Activated T-helper 2 cell treated with anti-CD3 and anti-CD28 coated beads, Interferon-gamma antibody, Interleukin-2, Interleukin-4, amounts not matched to agents 10 μg/mL and 5 μg/mL and 100 μg/mL, durations not matched to agents 14 hours and 24 hours and 36 hours (primary cell): ENCODE measurements around the gene CDK15. TPM values are rescaled to one million over a fixed set of nuclear protein-coding genes. Genes with fewer than 3 reads are reported as not detected.

ENCODE experiments used
- DNase-seq: peaks from one replicate; pipeline ENCODE4 v3.0.0; 2021; ENCODE audit warnings: low spot score
- H3K27ac Mint-ChIP-seq: one replicate; pipeline ENCODE4 v1.8.0; 2021; ENCODE audit warnings: mixed read lengths
- H3K27me3 Mint-ChIP-seq: one replicate; pipeline ENCODE4 v1.8.0; 2021; ENCODE audit warnings: low read depth, mixed read lengths
- H3K36me3 Mint-ChIP-seq: one replicate; pipeline ENCODE4 v1.8.0; 2021; ENCODE audit warnings: low read depth, mixed read lengths
- H3K4me1 Mint-ChIP-seq: one replicate; pipeline ENCODE4 v1.8.0; 2021; ENCODE audit warnings: low read depth, mixed read lengths
- H3K4me3 Mint-ChIP-seq: one replicate; pipeline ENCODE4 v1.8.0; 2021; ENCODE audit warnings: low read depth, mild to moderate bottlenecking, moderate library complexity, mixed read lengths
- H3K9me3 Mint-ChIP-seq: one replicate; pipeline ENCODE4 v1.8.0; 2021; ENCODE audit warnings: mixed read lengths
- intact Hi-C: fragments of 100-400 bp; cut with micrococcal nuclease; formaldehyde crosslinking; loops from one replicate; pipeline ENCODE4 v1.15.1; 2023
- total RNA-seq: library from RNA; stranded (reverse); gene quantifications from 2 replicates; pipeline ENCODE4 v1.2.3, GENCODE V29; 2022

Gene CDK15
- total RNA-seq, 1 donor from 2014 or later = not detected

DNA sequence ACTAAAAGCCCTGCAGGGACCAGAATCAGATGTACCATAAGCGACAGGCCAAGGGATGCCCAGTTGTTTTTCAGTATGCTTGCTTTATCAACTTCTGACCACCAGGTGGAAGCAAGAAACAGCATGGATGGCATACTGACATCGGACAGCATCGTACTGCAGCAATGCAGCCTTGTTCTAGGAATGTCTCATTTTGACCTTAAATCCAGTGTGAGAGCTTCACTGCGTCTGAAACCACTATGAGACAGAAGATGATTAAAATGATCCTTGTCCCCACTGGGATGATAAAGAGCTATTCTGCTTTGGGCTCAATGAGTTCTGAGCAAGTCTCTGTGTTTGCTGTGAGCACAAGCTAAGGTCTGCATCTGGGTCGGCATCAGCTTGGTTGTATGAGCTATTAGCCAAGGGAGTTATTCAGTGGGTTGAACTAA, 54.3 kb downstream of the CDK15 start:
- Mint-ChIP-seq H3K27me3 (peaks cover 37% of the 10 kb centered on the region), H3K9me3 (no peaks in the 10 kb centered on the region), H3K27ac (no peak overlapping the region), H3K36me3 (no peaks in the 10 kb centered on the region), H3K4me1 (peaks cover 11% of the 10 kb centered on the region), H3K4me3 (no peak overlapping the region)
- intact Hi-C loops = loop anchor here (1.0 kb wide), 1 partner anchor 318 kb away; no protein-coding TSS in a partner anchor
- peak; percentile 14 for DNase-seq

DNA sequence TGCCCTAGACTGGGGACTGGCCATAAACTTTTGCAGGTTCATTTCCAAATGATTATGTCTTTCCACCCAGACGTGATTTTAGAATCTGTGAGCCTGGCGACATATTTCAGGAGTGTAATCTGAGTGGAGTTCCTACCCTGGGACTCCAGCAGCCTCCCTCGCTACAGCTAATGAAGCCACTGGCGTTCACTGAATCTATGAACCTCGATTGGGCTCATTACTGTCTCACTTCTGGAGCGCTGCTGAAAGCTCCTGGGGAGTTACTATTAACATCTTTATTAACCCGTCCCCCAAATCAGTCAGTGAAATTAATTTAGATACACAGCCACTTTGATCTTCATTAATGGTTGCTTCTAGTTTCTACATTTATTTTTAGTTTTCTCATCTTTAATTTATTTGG, 56.5 kb downstream of the CDK15 start:
- intact Hi-C loops = no loop called here
- no peaks in the 10 kb centered on the region for H3K36me3 Mint-ChIP-seq
- DNase-seq = no peak
- H3K4me1 Mint-ChIP-seq = peaks cover 11% of the 10 kb centered on the region
- no peak overlapping the region for H3K4me3 Mint-ChIP-seq
- H3K27me3 Mint-ChIP-seq = peaks cover 33% of the 10 kb centered on the region
- H3K27ac Mint-ChIP-seq = no peak overlapping the region
- no peaks in the 10 kb centered on the region for H3K9me3 Mint-ChIP-seq

DNA sequence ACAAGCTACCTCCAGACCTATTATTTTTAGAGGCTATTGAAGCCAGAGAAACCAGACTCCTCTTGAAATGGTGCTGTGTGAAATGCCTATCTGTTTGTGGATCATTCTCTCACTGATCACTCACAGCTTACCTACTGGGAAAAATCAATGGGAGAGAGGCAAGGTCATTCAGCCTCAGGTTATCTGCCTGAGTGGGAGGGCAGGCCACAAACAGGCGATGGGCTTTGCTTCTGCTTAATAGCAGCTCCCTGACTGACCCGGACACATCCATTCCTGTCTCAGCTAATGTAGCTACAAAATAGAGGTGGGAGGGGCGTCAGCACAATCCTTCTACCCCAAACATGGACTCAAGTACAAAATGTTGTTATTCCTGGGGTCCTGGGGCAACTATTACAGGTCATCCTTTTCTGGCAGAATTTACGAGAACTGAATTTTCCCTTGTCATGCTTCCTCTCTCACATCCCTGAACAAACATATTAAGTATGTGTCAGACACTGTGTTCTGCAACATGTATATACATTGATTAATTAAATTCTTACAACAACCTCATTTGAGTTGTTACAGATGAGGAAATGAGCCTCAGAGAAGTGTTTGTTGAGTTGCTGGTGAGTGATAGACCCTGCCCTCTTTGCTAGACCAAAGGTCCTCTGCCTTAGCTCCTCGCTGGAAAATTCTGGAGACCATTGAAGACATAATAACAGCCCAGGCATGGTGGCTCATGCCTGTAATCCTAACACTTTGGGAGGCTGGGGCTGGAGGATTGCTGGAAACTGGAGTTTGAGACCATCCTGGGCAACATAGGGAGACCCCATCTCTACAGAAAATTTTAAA, 60.5 kb downstream of the CDK15 start:
- Mint-ChIP-seq H3K27me3 (peaks cover 26% of the 10 kb centered on the region), H3K27ac (no peak overlapping the region), H3K4me1 (no peaks in the 10 kb centered on the region), H3K9me3 (no peaks in the 10 kb centered on the region), H3K4me3 (no peak overlapping the region), H3K36me3 (no peaks in the 10 kb centered on the region)
- no peak for DNase-seq
- intact Hi-C loops = no loop called here

DNA sequence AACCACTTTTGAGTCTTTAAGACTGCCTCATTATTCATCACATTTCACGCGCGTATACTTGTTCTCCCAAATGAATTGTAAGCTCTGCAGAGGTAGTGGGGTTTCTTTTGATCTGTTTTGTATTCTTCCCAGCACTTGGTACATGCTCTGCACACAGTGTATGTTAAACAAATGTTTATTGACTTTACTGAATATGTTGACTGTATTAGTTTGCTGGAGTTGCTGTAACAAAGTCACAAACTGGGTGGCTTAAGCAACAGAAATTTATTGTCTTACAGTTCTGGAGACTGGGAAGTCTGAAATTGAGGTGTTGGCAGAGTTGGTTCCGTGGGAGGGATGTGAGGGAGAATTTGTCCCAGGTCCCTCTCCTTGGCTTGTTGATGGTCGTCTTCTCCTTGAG, 65.1 kb downstream of the CDK15 start:
- no peaks in the 10 kb centered on the region for H3K36me3 Mint-ChIP-seq
- DNase-seq = no peak
- intact Hi-C loops = no loop called here
- no peaks in the 10 kb centered on the region for H3K4me1 Mint-ChIP-seq
- H3K27me3 Mint-ChIP-seq = peaks cover 18% of the 10 kb centered on the region
- H3K9me3 Mint-ChIP-seq = no peaks in the 10 kb centered on the region
- no peak overlapping the region for H3K27ac Mint-ChIP-seq
- no peak overlapping the region for H3K4me3 Mint-ChIP-seq

DNA sequence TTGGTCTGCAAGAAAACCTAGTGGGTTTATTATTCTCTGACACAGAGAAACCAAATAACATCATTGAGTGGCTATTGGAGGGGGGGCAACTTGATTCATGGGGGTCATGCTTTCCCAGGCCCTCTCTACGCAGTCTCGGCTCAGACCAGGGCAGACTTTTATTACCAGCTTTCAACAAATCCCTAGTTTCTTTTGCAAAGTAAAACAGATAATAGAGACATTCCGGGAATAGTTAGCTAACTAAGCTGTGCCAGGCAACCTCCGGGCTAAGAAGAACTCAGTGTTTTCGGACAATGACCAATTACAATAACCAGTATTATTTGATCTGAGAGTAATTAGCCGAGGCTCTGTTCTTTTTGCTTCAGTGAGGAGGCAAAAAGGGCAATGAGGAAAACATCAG, 66.3 kb downstream of the CDK15 start:
- Mint-ChIP-seq H3K27me3 (peaks cover 17% of the 10 kb centered on the region), H3K27ac (no peak overlapping the region), H3K36me3 (no peaks in the 10 kb centered on the region), H3K4me1 (no peaks in the 10 kb centered on the region), H3K9me3 (no peaks in the 10 kb centered on the region), H3K4me3 (no peak overlapping the region)
- intact Hi-C loops = no loop called here
- no peak for DNase-seq

DNA sequence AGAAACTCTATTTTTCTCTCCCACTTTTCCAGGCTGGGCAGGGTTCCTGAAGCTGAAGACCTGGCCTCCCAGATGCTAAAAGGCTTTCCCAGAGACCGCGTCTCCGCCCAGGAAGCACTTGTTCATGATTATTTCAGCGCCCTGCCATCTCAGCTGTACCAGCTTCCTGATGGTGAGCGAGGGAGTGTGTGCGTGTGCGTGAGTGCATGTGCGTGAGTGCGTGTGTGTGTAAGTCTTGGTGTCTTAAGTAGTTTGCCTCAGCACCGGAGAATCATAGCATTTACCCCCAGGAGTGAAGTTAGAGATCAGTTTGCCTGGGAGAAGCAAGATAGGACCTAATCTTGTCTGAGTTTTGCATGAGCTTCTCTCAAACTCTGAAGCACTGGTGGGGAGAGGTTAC, 73.7 kb downstream of the CDK15 start:
- no peak for DNase-seq
- Mint-ChIP-seq H3K4me1 (peaks cover 6% of the 10 kb centered on the region), H3K27ac (no peak overlapping the region), H3K36me3 (no peaks in the 10 kb centered on the region), H3K4me3 (no peak overlapping the region), H3K9me3 (no peaks in the 10 kb centered on the region), H3K27me3 (peaks cover 57% of the 10 kb centered on the region)
- intact Hi-C loops = no loop called here

DNA sequence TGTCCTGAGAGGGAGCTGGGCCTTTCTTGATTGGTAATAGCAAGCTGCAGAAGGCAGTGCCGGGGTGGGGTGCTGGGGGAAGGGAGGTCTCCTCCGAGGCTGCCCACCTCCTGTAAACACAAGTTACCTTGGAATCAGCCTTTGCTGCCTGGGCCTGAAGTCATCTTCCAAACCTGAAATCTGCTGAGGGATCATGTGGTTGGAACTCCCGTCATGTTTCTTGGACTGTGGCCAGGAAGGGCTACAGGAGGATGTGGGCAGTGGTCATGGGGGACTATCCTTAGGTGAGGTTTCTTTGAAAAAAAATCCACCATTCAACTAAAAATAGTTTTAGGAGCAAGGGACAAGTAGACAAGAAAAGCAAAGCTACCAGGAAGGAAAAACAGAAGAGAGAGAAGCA, 74.2 kb downstream of the CDK15 start:
- Mint-ChIP-seq H3K27me3 (peaks cover 61% of the 10 kb centered on the region), H3K4me1 (peaks cover 6% of the 10 kb centered on the region), H3K36me3 (no peaks in the 10 kb centered on the region), H3K9me3 (no peaks in the 10 kb centered on the region), H3K4me3 (no peak overlapping the region), H3K27ac (no peak overlapping the region)
- intact Hi-C loops = no loop called here
- DNase-seq = no peak

DNA sequence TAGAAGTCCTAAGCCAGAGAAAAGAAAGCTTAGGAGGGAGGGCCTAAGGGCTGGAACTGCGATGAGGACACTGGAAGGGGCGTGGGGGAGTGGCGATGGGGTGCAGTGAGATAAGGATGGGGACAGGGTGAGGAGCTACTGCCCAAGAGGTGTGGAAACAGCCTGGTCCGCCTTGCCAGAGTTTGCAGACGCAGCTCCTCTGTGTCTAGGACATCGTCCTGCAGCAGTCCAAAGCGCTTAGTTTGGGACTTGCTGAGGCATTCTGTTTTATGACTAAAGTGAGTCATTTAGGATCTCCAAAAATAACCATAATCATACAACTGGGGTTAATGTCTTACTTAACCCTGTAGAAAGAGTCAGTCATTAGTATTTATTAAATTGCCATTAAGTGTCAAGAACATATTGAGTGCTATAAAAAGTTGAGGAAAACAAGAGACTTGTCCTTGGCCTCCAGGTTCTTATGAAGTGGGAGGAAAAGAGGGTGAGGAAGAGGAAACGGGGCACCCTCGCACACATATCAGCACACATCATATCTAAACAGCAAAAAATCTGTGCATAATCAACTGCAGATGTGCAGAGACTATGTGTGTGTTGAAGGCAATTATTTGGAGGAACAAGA, 74.8 kb downstream of the CDK15 start:
- intact Hi-C loops = no loop called here
- Mint-ChIP-seq H3K36me3 (no peaks in the 10 kb centered on the region), H3K27me3 (peaks cover 62% of the 10 kb centered on the region), H3K4me3 (no peak overlapping the region), H3K4me1 (peaks cover 6% of the 10 kb centered on the region), H3K9me3 (no peaks in the 10 kb centered on the region), H3K27ac (no peak overlapping the region)
- DNase-seq = no peak

DNA sequence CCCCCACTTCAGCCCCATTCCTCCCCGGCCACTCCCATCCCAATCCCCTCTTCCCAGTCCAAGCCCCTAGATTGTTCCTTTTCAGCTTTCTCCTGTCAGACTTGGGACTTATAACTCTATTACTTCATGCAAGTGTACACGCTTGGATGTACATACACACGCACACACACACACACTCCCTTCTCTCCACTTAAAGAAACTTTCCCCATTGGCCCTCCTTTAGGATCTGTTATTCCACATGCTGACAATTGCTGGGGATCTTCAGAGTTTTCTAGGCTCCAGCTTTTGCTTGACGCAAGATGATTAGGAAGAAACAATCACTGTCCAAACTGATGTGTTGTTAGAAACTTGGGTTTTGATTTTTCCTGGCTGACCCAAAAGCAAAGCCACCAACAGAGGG, 75.4 kb downstream of the CDK15 start:
- DNase-seq = no peak
- Mint-ChIP-seq H3K9me3 (no peaks in the 10 kb centered on the region), H3K27me3 (peaks cover 61% of the 10 kb centered on the region), H3K4me1 (peaks cover 6% of the 10 kb centered on the region), H3K27ac (no peak overlapping the region), H3K36me3 (no peaks in the 10 kb centered on the region), H3K4me3 (no peak overlapping the region)
- intact Hi-C loops = no loop called here

DNA sequence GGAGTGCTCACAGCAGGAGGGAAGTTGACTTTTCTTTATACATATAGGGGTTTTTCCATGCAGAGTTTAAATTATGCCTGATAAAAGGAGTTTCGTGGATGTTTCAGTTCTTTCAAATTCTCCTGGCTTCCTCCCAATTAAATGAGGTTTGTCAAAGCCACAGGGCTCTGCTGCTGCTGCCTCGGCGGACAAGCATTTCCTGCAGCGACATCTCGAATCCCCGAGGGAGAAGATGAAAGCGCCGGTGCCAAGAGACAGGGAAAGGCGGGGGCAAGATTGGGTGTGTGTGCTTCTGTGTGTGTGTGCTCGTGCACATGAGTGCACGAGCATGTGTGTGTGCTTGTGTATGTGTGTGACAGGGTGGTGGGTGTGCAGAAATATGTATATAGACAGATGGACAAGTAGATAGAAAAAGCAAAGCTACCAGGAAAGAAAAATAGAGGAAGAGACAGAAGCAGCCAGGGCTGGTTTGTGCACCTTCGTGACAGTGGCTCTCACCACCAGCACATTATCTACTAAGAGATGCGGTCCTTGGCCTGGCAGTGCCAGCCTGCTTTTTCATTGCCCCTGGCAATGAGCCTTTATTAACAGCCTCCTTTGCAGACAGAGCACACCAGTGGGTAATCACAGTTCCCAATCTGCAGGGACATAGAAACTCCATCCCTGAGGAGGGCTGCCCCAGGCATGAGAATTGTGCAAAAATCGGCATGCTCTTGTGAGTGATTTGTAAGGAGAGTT, 76.2 kb downstream of the CDK15 start:
- no peak for DNase-seq
- H3K4me1 Mint-ChIP-seq = peaks cover 6% of the 10 kb centered on the region
- H3K9me3 Mint-ChIP-seq = no peaks in the 10 kb centered on the region
- peaks cover 66% of the 10 kb centered on the region for H3K27me3 Mint-ChIP-seq
- intact Hi-C loops = no loop called here
- no peak overlapping the region for H3K4me3 Mint-ChIP-seq
- no peaks in the 10 kb centered on the region for H3K36me3 Mint-ChIP-seq
- H3K27ac Mint-ChIP-seq = no peak overlapping the region

DNA sequence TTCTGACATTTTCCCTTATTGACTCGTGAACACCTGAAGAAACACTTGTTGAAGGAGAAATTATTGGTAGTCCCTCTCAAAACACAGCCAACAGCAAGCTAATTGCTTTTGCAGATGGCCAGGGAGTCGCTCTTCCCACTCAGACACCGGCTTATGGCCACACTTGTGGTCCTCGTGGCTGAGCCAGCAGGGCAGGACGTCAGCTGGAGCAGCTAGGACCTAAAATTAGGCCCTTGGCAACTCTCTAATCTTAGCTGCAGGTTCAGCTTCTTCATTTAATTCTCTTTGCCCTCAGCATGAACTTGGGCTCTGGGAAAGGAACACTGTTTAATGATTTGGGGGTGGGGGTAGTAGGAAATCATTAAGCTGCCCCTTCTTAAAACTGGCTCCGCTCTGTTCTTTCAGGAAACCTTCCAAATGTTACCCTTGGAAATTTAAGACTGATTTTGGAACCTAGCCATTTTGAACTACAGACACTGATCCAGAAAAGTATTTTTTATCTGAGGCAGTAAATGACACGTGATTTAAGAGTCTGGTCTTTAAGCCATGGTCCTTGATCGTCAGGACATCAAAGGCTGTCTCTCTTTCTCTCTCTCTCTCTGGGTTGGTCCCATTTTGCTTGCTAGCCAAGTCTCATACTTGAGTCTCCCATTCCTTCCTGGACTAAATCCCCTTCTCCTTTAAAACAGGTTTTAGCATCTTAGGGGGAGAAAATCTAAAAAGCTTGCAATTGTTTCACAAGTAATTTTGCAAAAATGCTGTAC, 77.5 kb downstream of the CDK15 start:
- Mint-ChIP-seq H3K9me3 (no peaks in the 10 kb centered on the region), H3K4me1 (peaks cover 6% of the 10 kb centered on the region), H3K36me3 (no peaks in the 10 kb centered on the region), H3K27me3 (peaks cover 69% of the 10 kb centered on the region), H3K27ac (no peak overlapping the region), H3K4me3 (no peak overlapping the region)
- no peak for DNase-seq
- intact Hi-C loops = no loop called here

DNA sequence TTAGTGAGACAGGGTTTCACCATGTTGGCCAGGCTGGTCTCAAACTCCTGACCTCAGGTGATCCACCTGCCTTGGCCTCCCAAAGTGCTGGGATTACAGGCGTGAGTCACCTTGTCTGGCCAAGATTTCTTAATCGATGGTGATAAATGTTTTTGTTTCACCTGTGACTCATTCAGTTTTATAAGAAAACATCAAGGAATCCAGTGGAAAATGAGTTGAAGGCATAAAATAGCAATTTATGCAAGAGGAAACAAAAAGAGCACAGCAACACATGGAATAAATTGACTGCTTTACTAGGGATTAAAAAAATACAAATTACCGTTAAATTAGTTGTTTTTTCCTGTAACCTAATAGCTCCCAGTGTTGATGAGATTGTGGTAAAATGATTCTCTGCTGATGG, 80.2 kb downstream of the CDK15 start:
- no peak overlapping the region for H3K27ac Mint-ChIP-seq
- no peak overlapping the region for H3K4me3 Mint-ChIP-seq
- H3K4me1 Mint-ChIP-seq = peaks cover 6% of the 10 kb centered on the region
- no peak for DNase-seq
- peaks cover 53% of the 10 kb centered on the region for H3K27me3 Mint-ChIP-seq
- intact Hi-C loops = no loop called here
- H3K9me3 Mint-ChIP-seq = no peaks in the 10 kb centered on the region
- H3K36me3 Mint-ChIP-seq = no peaks in the 10 kb centered on the region
